Activated CD4-positive, alpha-beta T cell treated with anti-CD3 and anti-CD28 coated beads for 48 hours (primary cell): ENCODE data around the gene TECPR2.

ENCODE experiments used
- DNase-seq: peaks from one replicate; pipeline ENCODE4 v3.0.0-alpha.2; 2020

The TECPR2 gene

GRCh38 chr14:102500158-102500662, 137.5 kb downstream of the TECPR2 start:
- DNase-seq, result no peak

GRCh38 chr14:102500713-102501112, 138.0 kb downstream of the TECPR2 start:
- no peak for DNase-seq

- DNase-seq, result no peak
These were observed 139.1 kb downstream of the TECPR2 start for GRCh38 chr14:102501751-102502315.

- DNase-seq, result no peak
These were observed 139.8 kb downstream of the TECPR2 start for GRCh38 chr14:102502571-102502970.

- DNase-seq, result no peak
These were observed 141.0 kb downstream of the TECPR2 start for GRCh38 chr14:102503641-102504327.

- DNase-seq, result no peak
These were observed 141.7 kb downstream of the TECPR2 start for GRCh38 chr14:102504328-102504999.

GRCh38 chr14:102505000-102505619, 142.4 kb downstream of the TECPR2 start:
- no peak for DNase-seq

- DNase-seq, result no peak
These were observed 143.3 kb downstream of the TECPR2 start for GRCh38 chr14:102505775-102506625.

- no peak for DNase-seq
These were observed 143.8 kb downstream of the TECPR2 start for GRCh38 chr14:102506626-102506925.

- no peak for DNase-seq
These were observed 144.5 kb downstream of the TECPR2 start for GRCh38 chr14:102507081-102507856.

GRCh38 chr14:102507857-102508312, 145.1 kb downstream of the TECPR2 start:
- no peak for DNase-seq

GRCh38 chr14:102508410-102508773, 145.7 kb downstream of the TECPR2 start:
- no peak for DNase-seq

GRCh38 chr14:102508774-102509745, 146.3 kb downstream of the TECPR2 start:
- peak; percentile 52 for DNase-seq

GRCh38 chr14:102509746-102510615, 147.2 kb downstream of the TECPR2 start, which contains the start of gene ANKRD9:
Gene ANKRD9, minus strand, starts transcription at chr14:102509776. Its CDS starts 1,887 bp downstream, at chr14:102507889.
- peak; percentile 94 for DNase-seq

GRCh38 chr14:102510616-102511520, 148.1 kb downstream of the TECPR2 start:
- peak; percentile 57 for DNase-seq

- DNase-seq, result no peak
These were observed 148.8 kb downstream of the TECPR2 start for GRCh38 chr14:102511538-102511937.

GRCh38 chr14:102512793-102513300, 150.1 kb downstream of the TECPR2 start:
- DNase-seq, result no peak
